ENCODE data around the gene EIF3A. TPM values are rescaled to one million over a fixed set of nuclear protein-coding genes. Genes with fewer than 3 reads are reported as not detected.
"Not testable (repeated sequence)": the region's sequence is repeated elsewhere in the genome, so short reads cannot be mapped to it uniquely, and the experiment has no call there.

Gene EIF3A
- total RNA-seq, 1 donor from 2014 or later = 146 TPM

DNA sequence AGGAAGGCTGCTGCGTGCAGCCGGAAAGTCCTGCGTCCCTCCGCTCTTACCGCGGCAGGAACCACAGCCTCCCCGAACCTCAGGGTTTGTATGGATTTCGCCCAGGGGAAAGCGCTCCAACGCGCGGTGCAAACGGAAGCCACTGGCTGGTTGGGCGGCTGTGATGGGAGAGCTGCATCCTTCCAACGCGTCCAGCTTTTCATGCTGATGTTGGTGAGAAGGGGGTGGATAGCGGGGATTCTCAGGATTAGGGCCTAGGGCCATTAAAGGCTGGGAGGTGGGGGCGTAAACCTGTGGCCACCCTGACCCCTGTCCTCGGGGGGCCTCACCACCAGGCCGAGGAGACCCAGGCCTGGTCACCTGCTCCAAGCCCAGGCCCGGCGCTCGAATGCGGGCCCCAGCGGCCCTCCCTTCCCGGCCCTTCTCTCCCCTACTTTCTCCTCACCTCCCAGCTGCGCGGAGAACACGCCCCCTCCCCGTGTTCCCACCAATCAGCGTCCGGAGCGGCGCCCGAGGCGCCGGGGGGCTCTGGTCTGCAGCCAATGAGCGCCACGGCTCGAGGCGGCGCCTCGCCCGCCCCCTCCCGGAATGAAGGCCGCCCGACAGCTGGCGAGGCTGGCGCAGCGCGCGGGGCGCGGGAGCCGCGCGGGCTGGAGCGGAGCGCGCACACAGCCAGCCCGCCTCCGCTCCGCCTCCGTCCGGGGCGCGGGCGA is 51.6 kb downstream of the EIF3A start:
- Histone ChIP-seq H3K9ac (ENCODE audit: low read length) (no peak overlapping the region), H3K27ac (ENCODE audit: low read depth, low read length) (no peak overlapping the region), H3K4me2 (ENCODE audit: low read length) (peak overlapping the region; percentile 81), H3K9me3 (ENCODE audit: insufficient read depth, low read depth, low read length) (no peaks in the 10 kb centered on the region), H4K20me1 (ENCODE audit: insufficient read depth, low read length) (peaks cover 43% of the 10 kb centered on the region), H3K4me3 (ENCODE audit: insufficient read depth, low read depth, low read length) (peak overlapping the region; percentile 23), H2AFZ (ENCODE audit: low read depth, low read length) (no peak overlapping the region), H3K36me3 (ENCODE audit: insufficient read depth, low read length) (peaks cover 16% of the 10 kb centered on the region), H3K4me1 (ENCODE audit: insufficient read depth, low read length) (peaks cover 25% of the 10 kb centered on the region), H3K79me2 (ENCODE audit: insufficient read depth, low read length) (no peaks in the 10 kb centered on the region), H3K27me3 (ENCODE audit: insufficient read depth, low read length) (no peaks in the 10 kb centered on the region)
- H3K36me3 Mint-ChIP-seq (ENCODE audit: low read depth, unreplicated experiment) = peaks cover 5% of the 10 kb centered on the region
- FAIRE-seq = no peak
- H3K4me1 Mint-ChIP-seq (ENCODE audit: low read depth, unreplicated experiment) = peaks cover 32% of the 10 kb centered on the region
- DNase-seq (ENCODE audit: low read depth) = peak; percentile 65
- H3K4me3 Mint-ChIP-seq (ENCODE audit: unreplicated experiment) = peak overlapping the region; percentile 79
- no peaks in the 10 kb centered on the region for H3K27me3 Mint-ChIP-seq (ENCODE audit: low read depth, unreplicated experiment)
- no peak for TF ChIP-seq EZH2 (IDR thresholded peaks at IDR 0.05; ENCODE audit: insufficient read depth, low read length)
- no peaks in the 10 kb centered on the region for H3K9me3 Mint-ChIP-seq (ENCODE audit: unreplicated experiment)
- H3K27ac Mint-ChIP-seq (ENCODE audit: unreplicated experiment) = no peak overlapping the region

DNA sequence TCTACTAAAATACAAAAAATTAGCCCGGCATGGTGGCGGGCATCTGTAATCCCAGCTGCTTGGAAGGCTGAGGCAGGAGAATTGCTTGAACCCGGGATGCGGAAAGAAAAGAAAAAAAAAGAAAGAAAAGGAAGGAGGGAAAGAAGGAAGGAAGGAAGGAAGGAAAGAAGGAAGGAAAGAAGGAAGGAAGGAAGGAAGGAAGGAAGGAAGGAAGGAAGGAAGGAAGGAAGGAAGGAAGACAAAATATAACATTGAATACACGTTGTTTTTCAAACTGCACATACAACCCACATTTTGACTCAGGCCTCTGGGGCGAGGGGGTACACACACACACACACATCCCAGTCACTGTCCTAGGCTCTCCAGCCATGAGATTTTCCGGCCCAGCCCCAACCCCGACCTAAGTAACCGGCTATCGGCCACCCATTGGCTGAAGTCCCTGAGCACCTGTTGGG is 52.1 kb downstream of the EIF3A start:
- not testable (repeated sequence) for H3K9me3 ChIP-seq (ENCODE audit: insufficient read depth, low read depth, low read length); H3K27me3 ChIP-seq (ENCODE audit: insufficient read depth, low read length); H3K9ac ChIP-seq (ENCODE audit: low read length); H3K79me2 ChIP-seq (ENCODE audit: insufficient read depth, low read length); H3K4me3 ChIP-seq (ENCODE audit: insufficient read depth, low read depth, low read length); FAIRE-seq; H3K9me3 Mint-ChIP-seq (ENCODE audit: unreplicated experiment); DNase-seq (ENCODE audit: low read depth); H3K27ac ChIP-seq (ENCODE audit: low read depth, low read length); H3K27ac Mint-ChIP-seq (ENCODE audit: unreplicated experiment); H2AFZ ChIP-seq (ENCODE audit: low read depth, low read length); H3K27me3 Mint-ChIP-seq (ENCODE audit: low read depth, unreplicated experiment); H3K36me3 Mint-ChIP-seq (ENCODE audit: low read depth, unreplicated experiment)
- Histone ChIP-seq H3K4me2 (ENCODE audit: low read length) (peak overlapping the region; percentile 81), H4K20me1 (ENCODE audit: insufficient read depth, low read length) (peaks cover 38% of the 10 kb centered on the region), H3K4me1 (ENCODE audit: insufficient read depth, low read length) (peaks cover 30% of the 10 kb centered on the region), H3K36me3 (ENCODE audit: insufficient read depth, low read length) (peaks cover 11% of the 10 kb centered on the region)
- peaks cover 35% of the 10 kb centered on the region for H3K4me1 Mint-ChIP-seq (ENCODE audit: low read depth, unreplicated experiment)
- peak overlapping the region; percentile 79 for H3K4me3 Mint-ChIP-seq (ENCODE audit: unreplicated experiment)

DNA sequence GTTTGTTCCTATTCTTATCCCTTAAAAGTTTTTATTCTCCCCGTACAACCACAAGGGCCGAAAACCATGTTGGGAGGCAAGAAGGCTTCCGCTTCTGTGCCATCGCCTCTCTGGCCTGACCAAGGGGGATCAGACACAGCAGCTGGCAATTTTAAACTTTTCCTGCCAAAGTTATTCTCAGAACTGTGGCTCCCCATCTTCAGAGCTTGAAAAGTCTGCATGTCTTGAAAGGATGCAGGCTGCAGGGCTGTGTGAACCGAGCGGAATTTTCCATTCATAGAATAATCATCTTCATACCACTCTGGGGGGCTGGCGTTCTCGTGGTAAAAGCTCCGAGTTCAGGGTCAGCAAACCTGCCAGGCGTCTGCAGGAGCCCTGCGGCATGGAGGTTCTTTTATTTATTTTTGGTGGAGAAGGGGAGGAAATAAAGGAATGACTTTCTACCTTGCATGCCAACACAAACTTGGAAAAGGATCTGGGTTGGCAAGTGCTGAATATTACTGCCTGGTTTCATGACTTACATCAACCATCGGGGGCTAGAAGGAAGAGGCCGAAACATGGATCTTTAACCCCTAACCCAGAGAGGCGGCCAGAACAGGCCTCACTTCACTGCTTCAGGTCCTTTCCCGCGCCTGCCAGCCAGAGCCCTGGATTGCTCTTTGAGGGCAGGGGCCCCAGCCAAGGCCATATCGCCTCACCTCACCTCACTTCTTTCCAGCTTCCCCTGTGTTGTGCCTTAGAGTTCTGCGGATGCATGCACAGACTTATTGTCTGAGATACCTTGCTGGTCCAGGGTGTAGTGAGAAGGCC is 54.1 kb downstream of the EIF3A start:
- peaks cover 38% of the 10 kb centered on the region for H3K4me1 Mint-ChIP-seq (ENCODE audit: low read depth, unreplicated experiment)
- H4K20me1 ChIP-seq (ENCODE audit: insufficient read depth, low read length) = peaks cover 19% of the 10 kb centered on the region
- no peaks in the 10 kb centered on the region for H3K79me2 ChIP-seq (ENCODE audit: insufficient read depth, low read length)
- H3K27me3 Mint-ChIP-seq (ENCODE audit: low read depth, unreplicated experiment) = no peaks in the 10 kb centered on the region
- peaks cover 41% of the 10 kb centered on the region for H3K4me1 ChIP-seq (ENCODE audit: insufficient read depth, low read length)
- H3K9me3 Mint-ChIP-seq (ENCODE audit: unreplicated experiment) = no peaks in the 10 kb centered on the region
- no peaks in the 10 kb centered on the region for H3K27me3 ChIP-seq (ENCODE audit: insufficient read depth, low read length)
- H3K27ac Mint-ChIP-seq (ENCODE audit: unreplicated experiment) = peak overlapping the region; percentile 48
- TF ChIP-seq EZH2 (IDR thresholded peaks at IDR 0.05; ENCODE audit: insufficient read depth, low read length) = no peak
- no peak for TF ChIP-seq CTCF (IDR thresholded peaks at IDR 0.05; ENCODE audit: insufficient read depth, low read depth, low read length)
- peak; percentile 14 for DNase-seq (ENCODE audit: low read depth)
- no peak overlapping the region for H3K4me3 Mint-ChIP-seq (ENCODE audit: unreplicated experiment)
- H3K27ac ChIP-seq (ENCODE audit: low read depth, low read length) = no peak overlapping the region
- H3K36me3 Mint-ChIP-seq (ENCODE audit: low read depth, unreplicated experiment) = no peaks in the 10 kb centered on the region
- H2AFZ ChIP-seq (ENCODE audit: low read depth, low read length) = no peak overlapping the region
- H3K36me3 ChIP-seq (ENCODE audit: insufficient read depth, low read length) = no peaks in the 10 kb centered on the region
- FAIRE-seq = no peak
- peak overlapping the region; percentile 28 for H3K4me2 ChIP-seq (ENCODE audit: low read length)
- H3K9me3 ChIP-seq (ENCODE audit: insufficient read depth, low read depth, low read length) = no peaks in the 10 kb centered on the region
- no peak overlapping the region for H3K9ac ChIP-seq (ENCODE audit: low read length)
- H3K4me3 ChIP-seq (ENCODE audit: insufficient read depth, low read depth, low read length) = no peak overlapping the region

Data from astrocyte (in vitro differentiated cells and primary cell).